Measurements from ENCODE around the gene COL4A2. TPM values are rescaled to one million over a fixed set of nuclear protein-coding genes. Genes with fewer than 3 reads are reported as not detected.

Gene COL4A2
- total RNA-seq, 1 experiment from 2014 or later, result 1.6 TPM

DNA sequence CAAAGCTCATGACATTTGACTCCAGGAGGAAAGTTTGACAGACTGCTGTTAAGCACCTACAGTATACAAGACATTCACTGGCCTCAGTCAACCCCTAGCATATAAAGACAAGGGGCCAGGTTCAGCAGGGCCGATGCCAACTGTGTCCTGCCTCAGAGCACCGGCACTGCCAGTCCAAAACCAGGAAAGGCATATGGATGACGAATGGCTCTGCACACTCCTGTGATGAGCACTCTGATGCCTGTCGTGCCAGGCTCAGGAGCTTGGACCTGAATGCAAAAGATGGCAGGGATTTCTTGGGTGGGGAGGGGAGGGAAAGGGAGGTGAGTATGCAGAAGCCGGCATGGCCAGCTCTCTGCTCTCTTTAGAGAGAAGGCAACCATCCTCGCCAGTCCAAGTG, 39.0 kb upstream of the COL4A2 start:
- no peak for ATAC-seq
- intact Hi-C loops (cut with micrococcal nuclease), result no loop called here

More for the DNA sequence above, 39.0 kb upstream of the COL4A2 start:
- H3K4me2 ChIP-seq (ENCODE audit: low read length), result no peak overlapping the region
- no peak overlapping the region for H3K4me3 ChIP-seq (replicated peaks in 1 of 2; ENCODE audit: low read depth in 1 of 2, low read length in 2 of 2)
- TF ChIP-seq ELF1 (IDR thresholded peaks at IDR 0.05; ENCODE audit: borderline replicate concordance, low read depth) (no peak), JUND (IDR thresholded peaks at IDR 0.05) (no peak), EGR1 (IDR thresholded peaks at IDR 0.05; ENCODE audit: low read depth) (no peak), CEBPB (IDR thresholded peaks at IDR 0.05; ENCODE audit: low read depth) (no peak), POLR2AphosphoS5 (IDR thresholded peaks at IDR 0.05; ENCODE audit: low read depth, low read length) (no peak), POLR2A (IDR thresholded peaks at IDR 0.05; ENCODE audit: borderline replicate concordance, extremely low read depth, insufficient read depth, insufficient read length) (no peak), EZH2 (IDR thresholded peaks at IDR 0.05) (no peak), FOSL1 (IDR thresholded peaks at IDR 0.05; ENCODE audit: low read depth) (no peak), YY1 (IDR thresholded peaks at IDR 0.05; ENCODE audit: extremely low read depth, insufficient replicate concordance, low read depth, low read length) (no peak), SIN3A (IDR thresholded peaks at IDR 0.05; ENCODE audit: low read depth) (no peak)
- TF ChIP-seq, protein P1, sequence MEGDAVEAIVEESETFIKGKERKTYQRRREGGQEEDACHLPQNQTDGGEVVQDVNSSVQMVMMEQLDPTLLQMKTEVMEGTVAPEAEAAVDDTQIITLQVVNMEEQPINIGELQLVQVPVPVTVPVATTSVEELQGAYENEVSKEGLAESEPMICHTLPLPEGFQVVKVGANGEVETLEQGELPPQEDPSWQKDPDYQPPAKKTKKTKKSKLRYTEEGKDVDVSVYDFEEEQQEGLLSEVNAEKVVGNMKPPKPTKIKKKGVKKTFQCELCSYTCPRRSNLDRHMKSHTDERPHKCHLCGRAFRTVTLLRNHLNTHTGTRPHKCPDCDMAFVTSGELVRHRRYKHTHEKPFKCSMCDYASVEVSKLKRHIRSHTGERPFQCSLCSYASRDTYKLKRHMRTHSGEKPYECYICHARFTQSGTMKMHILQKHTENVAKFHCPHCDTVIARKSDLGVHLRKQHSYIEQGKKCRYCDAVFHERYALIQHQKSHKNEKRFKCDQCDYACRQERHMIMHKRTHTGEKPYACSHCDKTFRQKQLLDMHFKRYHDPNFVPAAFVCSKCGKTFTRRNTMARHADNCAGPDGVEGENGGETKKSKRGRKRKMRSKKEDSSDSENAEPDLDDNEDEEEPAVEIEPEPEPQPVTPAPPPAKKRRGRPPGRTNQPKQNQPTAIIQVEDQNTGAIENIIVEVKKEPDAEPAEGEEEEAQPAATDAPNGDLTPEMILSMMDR (IDR thresholded peaks at IDR 0.05 in 2 of 3, conservative IDR thresholded peaks at IDR 0.05 in 1 of 3; ENCODE audit: borderline replicate concordance in 1 of 3, insufficient read depth in 1 of 3, low read depth in 2 of 3, low read length in 2 of 3), result no peak
- TF ChIP-seq, protein P2, sequence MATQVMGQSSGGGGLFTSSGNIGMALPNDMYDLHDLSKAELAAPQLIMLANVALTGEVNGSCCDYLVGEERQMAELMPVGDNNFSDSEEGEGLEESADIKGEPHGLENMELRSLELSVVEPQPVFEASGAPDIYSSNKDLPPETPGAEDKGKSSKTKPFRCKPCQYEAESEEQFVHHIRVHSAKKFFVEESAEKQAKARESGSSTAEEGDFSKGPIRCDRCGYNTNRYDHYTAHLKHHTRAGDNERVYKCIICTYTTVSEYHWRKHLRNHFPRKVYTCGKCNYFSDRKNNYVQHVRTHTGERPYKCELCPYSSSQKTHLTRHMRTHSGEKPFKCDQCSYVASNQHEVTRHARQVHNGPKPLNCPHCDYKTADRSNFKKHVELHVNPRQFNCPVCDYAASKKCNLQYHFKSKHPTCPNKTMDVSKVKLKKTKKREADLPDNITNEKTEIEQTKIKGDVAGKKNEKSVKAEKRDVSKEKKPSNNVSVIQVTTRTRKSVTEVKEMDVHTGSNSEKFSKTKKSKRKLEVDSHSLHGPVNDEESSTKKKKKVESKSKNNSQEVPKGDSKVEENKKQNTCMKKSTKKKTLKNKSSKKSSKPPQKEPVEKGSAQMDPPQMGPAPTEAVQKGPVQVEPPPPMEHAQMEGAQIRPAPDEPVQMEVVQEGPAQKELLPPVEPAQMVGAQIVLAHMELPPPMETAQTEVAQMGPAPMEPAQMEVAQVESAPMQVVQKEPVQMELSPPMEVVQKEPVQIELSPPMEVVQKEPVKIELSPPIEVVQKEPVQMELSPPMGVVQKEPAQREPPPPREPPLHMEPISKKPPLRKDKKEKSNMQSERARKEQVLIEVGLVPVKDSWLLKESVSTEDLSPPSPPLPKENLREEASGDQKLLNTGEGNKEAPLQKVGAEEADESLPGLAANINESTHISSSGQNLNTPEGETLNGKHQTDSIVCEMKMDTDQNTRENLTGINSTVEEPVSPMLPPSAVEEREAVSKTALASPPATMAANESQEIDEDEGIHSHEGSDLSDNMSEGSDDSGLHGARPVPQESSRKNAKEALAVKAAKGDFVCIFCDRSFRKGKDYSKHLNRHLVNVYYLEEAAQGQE (IDR thresholded peaks at IDR 0.05; ENCODE audit: low read depth), result no peak
- no peaks in the 10 kb centered on the region for H3K9me2 ChIP-seq (ENCODE audit: insufficient read depth)
- H3K27ac ChIP-seq (ENCODE audit: low read depth, low read length), result no peak overlapping the region
- no peaks in the 10 kb centered on the region for H3K36me3 ChIP-seq (ENCODE audit: control insufficient read depth in 1 of 2, insufficient read depth in 2 of 2, low read length in 2 of 2)
- no TSS peak for BruUV-seq (replicated peaks)
- H3K27me3 ChIP-seq (ENCODE audit: insufficient read depth, low read length), result no peaks in the 10 kb centered on the region
- H2AFZ ChIP-seq (ENCODE audit: low read depth, low read length, poor library complexity, severe bottlenecking), result no peak overlapping the region
- no peaks in the 10 kb centered on the region for H3K4me1 ChIP-seq (ENCODE audit: control insufficient read depth in 1 of 2, insufficient read depth in 2 of 2, low read length in 2 of 2)
- RAD21 ChIA-PET (ENCODE audit: low non-redundant PET in 1 of 2, low total read pairs in 2 of 2, uncharacterized antibody in 2 of 2, unreplicated experiment in 2 of 2), result no interaction called here
- POLR2A ChIA-PET, result no interaction called here
- no peak overlapping the region for H3K9ac ChIP-seq (ENCODE audit: low read length)
- CTCF ChIA-PET, result interaction anchor here (1.2 kb wide), 1 partner anchor 20 kb away, joined by 4 read pairs; no protein-coding TSS in a partner anchor
- no peaks in the 10 kb centered on the region for H3K9me3 ChIP-seq (ENCODE audit: control insufficient read depth in 1 of 2, insufficient read depth in 1 of 2, low read depth in 1 of 2, low read length in 2 of 2)
- no peak for DNase-seq (ENCODE audit: low read depth, low spot score)
- H3K79me2 ChIP-seq (ENCODE audit: insufficient read depth, low read length), result no peaks in the 10 kb centered on the region
- H4K20me1 ChIP-seq (ENCODE audit: insufficient read depth), result no peaks in the 10 kb centered on the region
